Right renal cortex interstitium (tissue), 3 donors: Measurements from ENCODE around the gene SF3B3. TPM values are rescaled to one million over a fixed set of nuclear protein-coding genes. Genes with fewer than 3 reads are reported as not detected.
"Not testable (repeated sequence)": the region's sequence is repeated elsewhere in the genome, so short reads cannot be mapped to it uniquely, and the experiment has no call there.

ENCODE experiments used
- DNase-seq, 3 donors: peaks; one replicate each; pipeline ENCODE4 v3.0.0-alpha.2; 2013; ENCODE audit warnings: low read depth in 3 of 3, low spot score in 2 of 3
- polyA plus RNA-seq, 3 donors: library from polyadenylated mRNA; unstranded; fragments of 120-200 nt; gene quantifications; one replicate each; pipeline ENCODE4 v1.2.1, GENCODE V29; 2013; ENCODE audit not compliant: insufficient read length in 3 of 3

Gene SF3B3
- polyA plus RNA-seq, 3 donors, result 388 to 395 (median 388) TPM

GRCh38 chr16:70586731-70587130, 63.1 kb downstream of the SF3B3 start:
- DNase-seq, result no peak

- no peak for DNase-seq
Measured at GRCh38 chr16:70588565-70588964, 64.9 kb downstream of the SF3B3 start.

DNA sequence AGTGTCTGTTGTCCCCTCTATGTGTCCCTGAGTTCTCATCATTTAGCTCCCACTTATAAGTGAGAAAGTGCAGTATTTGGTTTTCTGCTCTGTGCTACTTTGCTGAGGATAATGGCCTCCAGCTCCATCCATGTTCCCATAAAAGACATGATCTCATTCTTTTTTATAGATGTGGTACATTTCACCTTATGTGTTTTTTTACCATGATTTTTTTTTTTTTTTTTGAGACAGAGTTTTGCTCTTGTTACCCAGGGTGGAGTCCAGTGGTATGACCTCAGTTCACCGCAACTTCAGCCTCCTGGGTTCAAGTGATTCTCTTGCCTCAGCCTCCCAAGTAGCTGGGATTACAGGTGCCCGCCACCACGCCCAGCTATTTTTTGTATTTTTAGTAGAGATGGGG, 65.8 kb downstream of the SF3B3 start:
- not testable (repeated sequence) for DNase-seq

- no peak for DNase-seq
Measured at GRCh38 chr16:70589998-70590471, 66.4 kb downstream of the SF3B3 start.

GRCh38 chr16:70590722-70591415, 67.3 kb downstream of the SF3B3 start:
- no peak for DNase-seq

DNA sequence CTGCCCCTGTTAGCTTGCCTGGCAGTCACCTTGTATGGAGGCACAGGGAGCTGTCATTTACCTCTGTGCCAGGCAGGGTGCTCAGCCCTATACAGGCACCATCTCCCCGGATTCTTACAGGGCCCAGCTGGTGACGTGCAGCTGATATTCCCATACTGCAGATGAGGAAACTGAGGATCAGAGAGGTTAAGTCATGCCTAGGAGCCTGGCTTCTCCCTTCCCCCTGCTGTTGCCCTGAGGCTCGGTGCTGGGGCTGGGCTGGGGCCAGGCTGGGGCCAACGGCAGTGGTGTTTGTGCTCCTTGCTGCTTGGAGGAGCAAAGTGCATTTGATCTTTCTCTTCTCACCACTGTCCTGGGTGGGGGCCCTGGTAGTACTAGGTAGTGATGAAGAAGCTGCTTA, 68.0 kb downstream of the SF3B3 start:
- DNase-seq, result no peak

DNA sequence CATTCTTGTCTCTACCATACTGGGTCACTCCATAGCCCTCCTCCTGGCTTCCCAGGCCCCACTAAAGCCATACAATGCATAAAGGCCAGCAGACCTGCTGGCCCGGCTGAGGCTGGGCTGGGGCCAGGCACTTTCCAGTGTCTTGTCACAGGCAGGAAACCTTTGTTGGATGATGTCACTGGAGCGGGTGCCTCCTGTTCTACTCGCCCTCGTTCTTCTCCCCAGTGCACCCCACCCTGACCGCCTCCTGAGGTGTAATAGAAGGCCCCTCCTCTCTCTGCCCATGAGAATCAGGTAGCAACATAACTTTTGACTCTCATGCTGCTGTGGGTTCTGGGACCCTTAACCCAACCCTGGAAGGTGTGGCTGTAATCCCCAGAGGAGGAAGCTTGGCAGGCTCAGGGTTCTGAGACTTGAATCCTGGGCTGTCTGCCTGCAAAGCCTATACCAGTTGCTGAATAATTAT, 68.5 kb downstream of the SF3B3 start:
- no peak for DNase-seq

DNA sequence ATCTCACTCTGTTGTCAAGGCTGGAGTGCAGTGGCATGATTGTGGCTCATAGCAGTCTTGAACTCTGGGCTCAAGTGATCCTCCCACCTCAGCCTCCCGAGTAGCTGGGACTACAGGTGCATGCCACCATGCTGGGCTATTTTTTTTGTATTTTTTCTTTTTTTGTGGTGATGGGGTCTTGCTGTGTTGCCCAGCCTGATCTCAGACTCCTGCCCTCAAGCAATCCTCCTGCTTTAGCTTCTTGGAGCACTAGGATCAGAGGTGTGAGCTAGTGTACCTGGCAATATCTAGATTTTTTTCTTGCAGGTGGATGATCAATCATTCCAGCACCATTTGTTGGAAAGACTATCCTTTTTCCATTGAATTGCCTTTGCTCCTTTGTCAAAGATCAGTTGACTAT, 69.9 kb downstream of the SF3B3 start:
- DNase-seq, result no peak

DNA sequence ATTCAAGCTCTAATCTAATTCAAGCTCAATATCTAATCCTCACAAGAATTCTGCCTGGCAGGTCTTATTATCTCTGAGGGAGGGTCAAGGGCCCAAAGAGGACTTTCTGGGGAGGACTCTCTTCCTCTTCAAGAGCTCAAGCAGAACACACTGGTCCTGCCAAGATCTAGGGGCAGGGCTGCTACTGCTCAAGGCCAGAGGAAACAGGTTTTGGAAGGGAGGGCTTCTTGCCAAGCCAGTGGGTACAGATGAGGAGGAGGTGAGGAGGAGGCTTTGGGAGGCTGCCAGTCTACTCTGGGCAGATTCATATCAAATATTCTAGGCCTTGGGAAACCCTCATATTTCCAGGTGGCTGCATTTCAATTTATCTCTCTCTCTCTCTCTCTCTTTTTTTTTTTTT, 71.0 kb downstream of the SF3B3 start:
- DNase-seq, result no peak

DNA sequence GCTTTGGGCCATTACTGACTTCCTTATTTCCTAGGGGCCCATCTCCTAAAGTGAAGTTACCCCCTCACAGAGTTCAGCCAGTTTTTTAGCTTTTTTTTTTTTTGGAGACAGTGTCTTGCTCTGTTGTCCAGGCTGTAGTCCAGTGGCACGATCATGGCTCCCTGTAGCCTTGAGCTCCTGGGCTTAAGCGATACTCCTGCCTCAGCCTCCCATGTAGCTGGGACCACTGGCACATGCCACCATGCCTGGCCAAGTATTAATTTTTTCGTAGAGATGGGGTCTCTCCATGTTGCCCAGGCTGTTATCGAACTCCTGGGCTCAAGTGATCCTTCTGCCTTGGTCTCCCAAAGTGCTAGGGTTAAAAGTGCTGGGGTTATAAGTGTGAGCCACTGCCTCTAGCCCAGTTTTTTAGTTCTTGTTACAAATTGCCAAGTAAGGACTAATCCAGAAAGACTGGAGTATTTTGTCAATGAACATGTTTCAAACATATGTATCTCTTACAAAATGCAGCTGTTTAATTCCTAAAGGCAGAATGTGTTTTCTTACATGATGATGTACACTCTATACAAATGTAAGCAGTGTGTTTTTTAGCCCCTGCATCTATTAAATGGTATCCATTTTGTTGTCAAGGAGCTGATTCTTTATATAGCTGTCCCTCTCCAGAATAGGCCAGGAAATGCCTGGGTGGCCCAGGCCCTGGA, 73.7 kb downstream of the SF3B3 start:
- DNase-seq, result no peak

DNA sequence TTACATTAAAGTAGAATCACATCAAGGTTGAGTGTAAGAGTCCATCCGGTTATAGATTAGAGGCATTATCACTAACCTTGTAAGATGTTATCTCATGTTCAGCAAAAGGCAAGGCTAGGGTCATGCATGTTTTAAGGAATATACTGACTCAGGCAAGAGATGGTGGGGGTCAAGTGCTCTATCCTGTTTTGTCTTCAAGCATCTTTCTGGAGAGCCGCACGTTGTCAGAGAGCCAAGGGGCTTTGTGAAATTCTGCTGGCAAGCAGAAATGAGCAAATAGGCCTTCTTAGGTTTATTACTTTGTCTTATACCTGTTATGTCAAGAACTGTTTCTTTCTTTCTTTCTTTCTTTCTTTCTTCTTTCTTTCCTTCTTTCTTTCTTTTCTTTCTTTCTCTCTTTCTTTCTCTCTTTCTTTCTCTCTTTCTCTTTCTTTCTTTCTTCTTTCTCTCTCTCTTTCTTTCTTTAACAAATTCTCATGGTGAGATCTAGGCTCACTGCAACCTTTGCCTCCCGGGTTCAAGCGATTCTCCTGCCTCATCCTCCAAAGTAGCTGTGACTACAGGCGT, 75.4 kb downstream of the SF3B3 start:
- DNase-seq, result no peak

- DNase-seq, result no peak
Measured at GRCh38 chr16:70600730-70601129, 77.1 kb downstream of the SF3B3 start.

DNA sequence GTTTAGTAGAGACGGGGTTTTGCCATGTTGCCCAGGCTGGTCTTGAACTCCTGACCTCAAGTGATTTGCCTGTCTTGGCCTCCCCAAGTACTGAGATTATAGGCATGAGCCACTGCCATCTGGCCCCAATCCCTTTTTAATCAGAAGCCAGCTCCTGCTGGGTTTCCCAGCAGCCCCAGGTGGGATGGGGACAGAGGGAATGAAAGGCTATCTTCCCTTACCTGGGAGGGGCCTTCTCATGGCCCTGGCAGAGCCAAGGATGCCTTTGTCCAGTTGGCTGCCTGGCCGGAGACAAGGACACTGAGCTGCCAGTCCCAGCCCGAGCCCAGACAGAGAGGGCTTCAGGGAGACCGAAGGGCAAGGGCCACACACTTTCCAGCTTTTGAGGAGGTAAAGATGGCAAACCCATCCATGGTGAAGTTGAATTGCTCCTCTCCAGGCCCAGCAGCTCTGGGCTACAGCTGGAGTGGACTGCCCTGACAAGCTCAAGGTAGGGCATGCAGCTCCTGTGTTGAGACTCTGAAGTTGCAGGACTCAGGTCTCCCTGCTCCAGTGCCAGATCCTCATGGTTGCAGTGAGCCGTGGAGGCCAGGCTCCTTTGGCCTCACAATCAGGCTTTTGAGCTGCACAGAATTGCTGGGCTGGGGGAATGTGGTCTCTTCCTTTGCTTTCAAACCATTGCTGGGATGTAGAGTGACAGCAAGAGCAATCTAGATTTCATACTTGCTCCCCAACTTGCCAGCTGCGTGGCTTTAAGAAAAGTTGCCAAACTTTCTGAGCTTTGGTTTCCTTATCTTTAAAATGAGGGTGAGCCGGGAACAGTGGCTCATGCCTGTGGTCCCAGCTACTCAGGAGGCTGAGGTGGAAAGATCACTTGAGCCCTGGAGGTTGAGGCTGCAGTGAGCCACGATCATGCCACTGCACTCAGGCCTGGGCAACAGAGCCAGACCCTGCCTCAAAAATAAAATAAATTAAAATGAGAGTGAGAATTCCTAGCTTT, 78.3 kb downstream of the SF3B3 start:
- no peak for DNase-seq

DNA sequence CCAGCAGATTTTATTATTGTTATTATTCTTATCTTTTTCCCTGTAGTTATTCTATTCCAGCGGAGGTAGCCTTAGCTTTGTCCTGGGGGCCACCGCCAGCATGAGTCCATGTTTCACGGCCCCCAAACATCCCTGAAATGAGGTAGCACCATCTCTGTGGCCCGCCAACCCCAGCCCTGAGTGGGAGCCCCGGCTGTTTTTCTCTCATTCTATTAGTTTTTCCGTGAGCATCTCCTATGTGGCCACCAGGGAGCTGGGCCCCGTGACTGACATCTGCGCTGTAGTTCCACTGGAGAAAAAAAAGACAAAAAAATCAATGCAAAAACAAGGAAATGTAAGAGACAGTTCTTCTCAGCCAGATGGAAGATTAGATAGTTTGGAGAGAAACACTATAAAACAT, 79.2 kb downstream of the SF3B3 start:
- DNase-seq, result no peak

- no peak for DNase-seq
Measured at GRCh38 chr16:70604407-70605282, 81.0 kb downstream of the SF3B3 start.

DNA sequence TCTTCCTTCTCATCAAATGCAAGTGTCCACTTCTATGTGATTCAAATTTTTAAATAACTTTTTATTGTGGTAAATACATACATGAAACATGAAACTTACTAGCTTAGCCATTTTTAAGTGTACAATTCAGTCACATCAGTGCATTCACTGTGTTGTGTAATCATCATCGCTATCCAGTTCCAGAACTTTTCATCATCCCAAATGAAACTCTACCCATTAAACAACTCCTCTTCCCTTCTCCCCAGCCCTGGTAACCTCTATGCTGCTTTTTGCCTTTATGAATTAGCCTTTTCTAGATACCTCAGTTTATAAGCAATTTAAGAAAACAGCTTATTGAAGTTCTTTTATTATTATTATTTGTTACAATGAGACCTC, 81.7 kb downstream of the SF3B3 start:
- DNase-seq, result no peak

DNA sequence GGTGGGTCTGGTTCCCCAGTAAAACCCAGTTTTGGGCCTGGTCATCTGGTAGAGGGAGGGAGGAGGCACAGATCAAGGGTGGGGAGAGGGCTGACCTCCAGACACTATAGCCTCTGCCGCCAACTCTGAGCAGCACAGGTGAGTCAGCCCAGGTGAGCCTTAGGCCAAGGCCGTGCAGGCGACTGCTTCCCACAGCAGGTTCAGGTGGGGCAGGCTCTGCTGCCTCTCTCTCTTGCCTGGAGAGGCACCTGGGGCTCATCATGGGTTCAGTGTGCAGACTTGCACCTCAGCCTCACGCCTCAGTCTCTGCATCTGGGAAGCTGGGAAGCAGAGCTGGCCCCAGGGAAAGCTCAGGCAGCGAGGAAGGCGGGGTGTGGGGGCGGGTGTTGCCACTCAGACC, 84.9 kb downstream of the SF3B3 start:
- DNase-seq, result no peak

- DNase-seq, result no peak
Measured at GRCh38 chr16:70610273-70611223, 86.9 kb downstream of the SF3B3 start.

DNA sequence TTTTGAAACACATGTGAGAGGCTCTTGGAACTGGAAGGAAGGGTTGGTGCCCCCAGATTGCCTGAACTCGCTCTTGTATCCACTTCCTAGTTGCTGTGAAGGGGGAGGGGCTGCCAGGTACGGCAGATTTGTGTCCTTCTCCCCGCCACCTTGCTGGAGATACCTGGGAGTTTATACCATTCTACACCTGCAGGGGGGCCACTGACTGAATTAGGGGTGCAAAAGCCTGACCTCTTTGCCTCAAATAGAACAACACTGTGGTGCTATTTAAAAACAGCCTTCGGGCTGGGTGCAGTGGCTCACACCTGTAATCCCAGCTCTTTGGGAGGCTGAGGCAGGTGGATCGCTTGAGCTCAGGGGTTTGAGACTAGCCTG, 87.6 kb downstream of the SF3B3 start:
- DNase-seq, result no peak
